K562 (cell line): ENCODE results near the gene SHANK1. TPM values are rescaled to one million over a fixed set of nuclear protein-coding genes. Genes with fewer than 3 reads are reported as not detected.

Experiments
- ARNT ChIP-seq, 2 experiments: fragments of 450-650 bp; IDR thresholded peaks; 2 replicates each; pipeline ENCODE4 v1.6.1; 2016; ENCODE audit warnings: mild to moderate bottlenecking in 1 of 2
- CBFB ChIP-seq: sonication (generic); formaldehyde crosslinking; IDR thresholded peaks from 2 replicates; pipeline ENCODE4 v1.4.0; 2020; ENCODE audit warnings: mild to moderate bottlenecking, missing genetic modification reagents
- CBX8 ChIP-seq: fragments of 200-600 bp; sonication (generic); IDR thresholded peaks from 2 replicates; pipeline ENCODE4 v1.6.1; 2012; ENCODE audit warnings: borderline replicate concordance, mixed run types, low read depth, mild to moderate bottlenecking, moderate library complexity, mixed read lengths, low read length, control low read depth, inconsistent platforms; ENCODE audit not compliant: poor library complexity, severe bottlenecking; ENCODE audit errors: extremely low read depth
- DACH1 ChIP-seq: fragments of 450-650 bp; IDR thresholded peaks from 2 replicates; pipeline ENCODE4 v1.6.1; 2018; ENCODE audit not compliant: partially characterized antibody
- HNRNPL ChIP-seq: fragments of 200-400 bp; formaldehyde crosslinking; IDR thresholded peaks from 2 replicates; pipeline ENCODE4 v1.6.1; 2017; ENCODE audit warnings: low read depth, mild to moderate bottlenecking, low read length
- HNRNPUL1 ChIP-seq: fragments of 200-400 bp; formaldehyde crosslinking; IDR thresholded peaks from 2 replicates; pipeline ENCODE4 v1.6.1; 2017; ENCODE audit warnings: low read length
- KAT7 ChIP-seq: sonication (generic); formaldehyde crosslinking; IDR thresholded peaks from 2 replicates; pipeline ENCODE4 v1.8.0; 2022; ENCODE audit warnings: missing genetic modification reagents, mild to moderate bottlenecking, borderline replicate concordance
- MAFG ChIP-seq: fragments of 450-650 bp; conservative IDR thresholded peaks from 2 replicates; pipeline ENCODE4 v1.6.1; 2016; ENCODE audit warnings: missing genetic modification characterization, missing compliant biosample characterization
- NFIC ChIP-seq: fragments of 450-650 bp; IDR thresholded peaks from 2 replicates; pipeline ENCODE4 v1.6.1; 2017; ENCODE audit warnings: mild to moderate bottlenecking, inconsistent platforms
- NR2C1 ChIP-seq, 2 experiments: fragments of 450-650 bp; IDR thresholded peaks; 2 replicates each; pipeline ENCODE4 v1.6.1; 2017; ENCODE audit warnings: mild to moderate bottlenecking in 2 of 2, antibody characterized with exemption in 1 of 2, inconsistent platforms in 1 of 2, missing compliant biosample characterization in 1 of 2, missing genetic modification characterization in 1 of 2
- POLR2B ChIP-seq: fragments of 450-650 bp; IDR thresholded peaks from 2 replicates; pipeline ENCODE4 v1.6.1; 2018; ENCODE audit warnings: low read depth; ENCODE audit not compliant: partially characterized antibody
- SNIP1 ChIP-seq: fragments of 450-650 bp; IDR thresholded peaks from 2 replicates; pipeline ENCODE4 v1.7.1; 2017; ENCODE audit warnings: low read depth, mild to moderate bottlenecking
- TEAD2 ChIP-seq: fragments of 450-650 bp; IDR thresholded peaks from 2 replicates; pipeline ENCODE4 v1.6.1; 2016; ENCODE audit warnings: missing genetic modification characterization, control low read depth, missing compliant biosample characterization
- TGIF2 ChIP-seq: sonication (generic); formaldehyde crosslinking; IDR thresholded peaks from 2 replicates; pipeline ENCODE4 v1.8.1; 2022; ENCODE audit warnings: mild to moderate bottlenecking, missing genetic modification reagents, moderate library complexity
- TSC22D4 ChIP-seq: fragments of 450-650 bp; IDR thresholded peaks from 2 replicates; pipeline ENCODE4 v1.6.1; 2016; ENCODE audit warnings: missing genetic modification characterization, missing biosample characterization, control low read depth
- WHSC1 ChIP-seq: IDR thresholded peaks from one replicate; pipeline ENCODE4 v1.6.1; 2012; ENCODE audit warnings: low read length, control low read depth, inconsistent platforms
- ZNF175 ChIP-seq: fragments of 200-800 bp; sonication (Bioruptor generic); IDR thresholded peaks from 2 replicates; pipeline ENCODE4 v1.6.1; 2016; ENCODE audit warnings: low read depth, mild to moderate bottlenecking, missing genetic modification characterization, missing compliant biosample characterization
- ZNF197 ChIP-seq: fragments of 200-800 bp; sonication (Bioruptor generic); IDR thresholded peaks from 2 replicates; pipeline ENCODE4 v1.6.1; 2016; ENCODE audit warnings: low read depth, missing genetic modification characterization, missing compliant biosample characterization
- ZNF217 ChIP-seq: sonication (generic); formaldehyde crosslinking; IDR thresholded peaks from 2 replicates; pipeline ENCODE4 v1.8.0; 2022; ENCODE audit warnings: mild to moderate bottlenecking, missing genetic modification reagents
- ZNF282 ChIP-seq: sonication (generic); formaldehyde crosslinking; IDR thresholded peaks from 2 replicates; pipeline ENCODE4 v1.8.1; 2023; ENCODE audit warnings: missing genetic modification reagents
- polyA plus RNA-seq, 8 experiments: library from polyadenylated mRNA; depleted of rRNA in 4 of 8; stranded (reverse) in 5 of 8; unstranded in 3 of 8; fragments of >200 nt; fragmentation: Nextera tagmentation in 2 of 8; fragmentation: Illumina TruSeq in 1 of 8; extraction: Ambion mirVana in 2 of 8; extraction: Trizol in 1 of 8; gene quantifications; 2 replicates each; pipeline versions ENCODE4 v1.2.1 to v1.2.3, GENCODE V29; 2011 to 2014; ENCODE audit warnings: inconsistent platforms in 1 of 8, missing spikeins in 1 of 8
- total RNA-seq, 7 experiments: library from RNA; depleted of rRNA in 6 of 7; stranded (reverse); fragments of >200 nt in 6 of 7; fragmentation: Illumina TruSeq in 2 of 7; extraction: Trizol in 2 of 7; gene quantifications; 2 replicates each; pipeline versions ENCODE4 v1.2.1 to v1.2.3, GENCODE V29; 2011 to 2021; ENCODE audit warnings: low replicate concordance in 1 of 7
- TF ChIP-seq, protein P1 (sequence below): sonication (generic); IDR thresholded peaks from 2 replicates; pipeline ENCODE4 v1.6.1; 2016
- TF ChIP-seq, protein P2 (sequence below): IDR thresholded peaks from 2 replicates; pipeline ENCODE4 v1.6.1; 2012; ENCODE audit warnings: low read depth, low read length, improper control_type of control experiment, borderline replicate concordance
- TF ChIP-seq, protein P3 (sequence below): fragments of 250-450 bp; sonication (Bioruptor Pico); IDR thresholded peaks from 2 replicates; pipeline ENCODE4 v1.4.0; 2020; ENCODE audit warnings: mild to moderate bottlenecking, moderate library complexity

The SHANK1 gene
- total and polyA plus RNA-seq, 9 of the 15 experiments (the other 6 are each of a cell fraction or from before 2014, with no cell fraction given), result 0.33 to 1.3 (median 0.55) TPM; not detected in 2

DNA sequence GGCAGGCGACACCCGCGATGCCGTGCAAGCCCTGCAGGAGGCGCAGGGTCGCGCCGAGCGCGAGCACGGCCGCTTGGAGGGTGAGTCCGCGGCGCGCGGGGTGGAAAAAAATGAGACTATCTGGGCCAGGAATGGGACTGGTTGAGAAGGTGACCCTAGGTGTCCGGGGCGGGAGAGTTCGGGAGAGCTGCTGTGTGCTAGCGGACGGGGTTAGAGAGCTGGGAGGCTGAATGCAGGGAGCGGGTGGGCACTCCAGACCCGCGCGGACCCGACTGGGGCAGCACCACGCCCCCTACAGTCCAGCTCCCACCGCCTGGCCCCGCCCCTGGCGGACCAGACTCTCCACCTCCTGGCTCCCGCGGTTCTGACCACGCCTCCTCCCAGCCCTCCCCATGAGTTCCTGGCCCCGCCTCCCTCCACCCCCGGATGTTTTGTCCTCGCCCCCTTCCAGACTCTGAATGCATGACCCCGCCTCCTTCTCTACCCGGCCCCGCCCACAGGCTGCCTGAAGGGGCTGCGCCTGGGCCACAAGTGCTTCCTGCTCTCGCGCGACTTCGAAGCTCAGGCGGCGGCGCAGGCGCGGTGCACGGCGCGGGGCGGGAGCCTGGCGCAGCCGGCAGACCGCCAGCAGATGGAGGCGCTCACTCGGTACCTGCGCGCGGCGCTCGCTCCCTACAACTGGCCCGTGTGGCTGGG lies 5.1 kb upstream of the SHANK1 start (continued):
- TF ChIP-seq, protein P1, sequence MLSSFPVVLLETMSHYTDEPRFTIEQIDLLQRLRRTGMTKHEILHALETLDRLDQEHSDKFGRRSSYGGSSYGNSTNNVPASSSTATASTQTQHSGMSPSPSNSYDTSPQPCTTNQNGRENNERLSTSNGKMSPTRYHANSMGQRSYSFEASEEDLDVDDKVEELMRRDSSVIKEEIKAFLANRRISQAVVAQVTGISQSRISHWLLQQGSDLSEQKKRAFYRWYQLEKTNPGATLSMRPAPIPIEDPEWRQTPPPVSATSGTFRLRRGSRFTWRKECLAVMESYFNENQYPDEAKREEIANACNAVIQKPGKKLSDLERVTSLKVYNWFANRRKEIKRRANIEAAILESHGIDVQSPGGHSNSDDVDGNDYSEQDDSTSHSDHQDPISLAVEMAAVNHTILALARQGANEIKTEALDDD, result 0 out of 2 replicates have a peak, but pooled peaks have one; percentile 32
- peak; percentile 75 for TF ChIP-seq NFIC
- TF ChIP-seq ZNF175 (CRISPR knock-in tag), result no peak
- TF ChIP-seq, protein P2, sequence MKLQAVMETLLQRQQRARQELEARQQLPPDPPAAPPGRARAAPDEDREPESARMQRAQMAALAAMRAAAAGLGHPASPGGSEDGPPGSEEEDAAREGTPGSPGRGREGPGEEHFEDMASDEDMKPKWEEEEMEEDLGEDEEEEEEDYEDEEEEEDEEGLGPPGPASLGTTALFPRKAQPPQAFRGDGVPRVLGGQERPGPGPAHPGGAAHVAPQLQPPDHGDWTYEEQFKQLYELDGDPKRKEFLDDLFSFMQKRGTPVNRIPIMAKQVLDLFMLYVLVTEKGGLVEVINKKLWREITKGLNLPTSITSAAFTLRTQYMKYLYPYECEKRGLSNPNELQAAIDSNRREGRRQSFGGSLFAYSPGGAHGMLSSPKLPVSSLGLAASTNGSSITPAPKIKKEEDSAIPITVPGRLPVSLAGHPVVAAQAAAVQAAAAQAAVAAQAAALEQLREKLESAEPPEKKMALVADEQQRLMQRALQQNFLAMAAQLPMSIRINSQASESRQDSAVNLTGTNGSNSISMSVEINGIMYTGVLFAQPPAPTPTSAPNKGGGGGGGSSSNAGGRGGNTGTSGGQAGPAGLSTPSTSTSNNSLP, result no peak
- no peak for TF ChIP-seq HNRNPUL1
- no peak for TF ChIP-seq MAFG (tag)
- TF ChIP-seq NR2C1 (IDR thresholded peaks at IDR 0.05), result no peak
- TF ChIP-seq NR2C1 (tag; IDR thresholded peaks at IDR 0.05), result no peak
- no peak for TF ChIP-seq ARNT (IDR thresholded peaks at IDR 0.05)
- TF ChIP-seq KAT7 (CRISPR knock-in tag), result no peak; the same call in 1 of the 2 replicates
- TF ChIP-seq HNRNPL, result 0 out of 2 replicates have a peak, but pooled peaks have one; percentile 63
- TF ChIP-seq SNIP1, result no peak
- no peak for TF ChIP-seq ZNF282 (CRISPR knock-in tag)
- peak; percentile 57 for TF ChIP-seq POLR2B
- TF ChIP-seq ZNF197 (CRISPR knock-in tag), result no peak
- TF ChIP-seq, protein P3, sequence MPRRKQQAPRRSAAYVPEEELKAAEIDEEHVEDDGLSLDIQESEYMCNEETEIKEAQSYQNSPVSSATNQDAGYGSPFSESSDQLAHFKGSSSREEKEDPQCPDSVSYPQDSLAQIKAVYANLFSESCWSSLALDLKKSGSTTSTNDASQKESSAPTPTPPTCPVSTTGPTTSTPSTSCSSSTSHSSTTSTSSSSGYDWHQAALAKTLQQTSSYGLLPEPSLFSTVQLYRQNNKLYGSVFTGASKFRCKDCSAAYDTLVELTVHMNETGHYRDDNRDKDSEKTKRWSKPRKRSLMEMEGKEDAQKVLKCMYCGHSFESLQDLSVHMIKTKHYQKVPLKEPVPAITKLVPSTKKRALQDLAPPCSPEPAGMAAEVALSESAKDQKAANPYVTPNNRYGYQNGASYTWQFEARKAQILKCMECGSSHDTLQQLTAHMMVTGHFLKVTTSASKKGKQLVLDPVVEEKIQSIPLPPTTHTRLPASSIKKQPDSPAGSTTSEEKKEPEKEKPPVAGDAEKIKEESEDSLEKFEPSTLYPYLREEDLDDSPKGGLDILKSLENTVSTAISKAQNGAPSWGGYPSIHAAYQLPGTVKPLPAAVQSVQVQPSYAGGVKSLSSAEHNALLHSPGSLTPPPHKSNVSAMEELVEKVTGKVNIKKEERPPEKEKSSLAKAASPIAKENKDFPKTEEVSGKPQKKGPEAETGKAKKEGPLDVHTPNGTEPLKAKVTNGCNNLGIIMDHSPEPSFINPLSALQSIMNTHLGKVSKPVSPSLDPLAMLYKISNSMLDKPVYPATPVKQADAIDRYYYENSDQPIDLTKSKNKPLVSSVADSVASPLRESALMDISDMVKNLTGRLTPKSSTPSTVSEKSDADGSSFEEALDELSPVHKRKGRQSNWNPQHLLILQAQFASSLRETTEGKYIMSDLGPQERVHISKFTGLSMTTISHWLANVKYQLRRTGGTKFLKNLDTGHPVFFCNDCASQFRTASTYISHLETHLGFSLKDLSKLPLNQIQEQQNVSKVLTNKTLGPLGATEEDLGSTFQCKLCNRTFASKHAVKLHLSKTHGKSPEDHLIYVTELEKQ (CRISPR knock-in tag), result no peak
- TF ChIP-seq CBFB (CRISPR knock-in tag), result peak; percentile 51; the same call in 1 of the 2 replicates
- TF ChIP-seq ZNF217 (CRISPR knock-in tag), result no peak
- no peak for TF ChIP-seq TSC22D4 (tag)
- TF ChIP-seq WHSC1, result no peak
- TF ChIP-seq DACH1, result peak; percentile 45
- TF ChIP-seq CBX8, result no peak
- TF ChIP-seq TGIF2 (CRISPR knock-in tag), result no peak
- TF ChIP-seq TEAD2 (tag), result no peak
